Activated naive CD8-positive, alpha-beta T cell treated with anti-CD3 and anti-CD28 coated beads, Interleukin-2, amount 50 U/mL, for 24 hours (primary cell): ENCODE data around the gene CACNB4.
"Not testable (repeated sequence)": the region's sequence is repeated elsewhere in the genome, so short reads cannot be mapped to it uniquely, and the experiment has no call there.

Source experiments
- ATAC-seq: fragments of 150-1000 bp; cut with Tn5 transposase; one replicate; pipeline ENCODE4 v1.10.0; 2021
- DNase-seq: peaks from one replicate; pipeline ENCODE4 v3.0.0; 2021
- H3K27ac Mint-ChIP-seq: one replicate; pipeline ENCODE4 v1.8.0; 2021; ENCODE audit warnings: mild to moderate bottlenecking, mixed read lengths
- H3K27me3 Mint-ChIP-seq: one replicate; pipeline ENCODE4 v1.8.0; 2021; ENCODE audit warnings: mixed read lengths
- H3K36me3 Mint-ChIP-seq: one replicate; pipeline ENCODE4 v1.8.0; 2021; ENCODE audit warnings: low read depth, mixed read lengths
- H3K4me1 Mint-ChIP-seq: one replicate; pipeline ENCODE4 v1.8.0; 2021; ENCODE audit warnings: mixed read lengths
- H3K4me3 Mint-ChIP-seq: one replicate; pipeline ENCODE4 v1.8.0; 2021; ENCODE audit warnings: mild to moderate bottlenecking, moderate library complexity, mixed read lengths
- H3K9me3 Mint-ChIP-seq: one replicate; pipeline ENCODE4 v1.8.0; 2021; ENCODE audit warnings: mixed read lengths

Gene CACNB4

GRCh38 chr2:152097801-152098495 lies 896 bp downstream of the CACNB4 start:
- Mint-ChIP-seq H3K27ac (no peak overlapping the region), H3K4me3 (peak overlapping the region; percentile 74), H3K27me3 (peaks cover 44% of the 10 kb centered on the region), H3K4me1 (peaks cover 20% of the 10 kb centered on the region), H3K36me3 (no peaks in the 10 kb centered on the region), H3K9me3 (no peaks in the 10 kb centered on the region)
- DNase-seq (peak; percentile 13), ATAC-seq (peak; percentile 22)

GRCh38 chr2:152097290-152097800 lies 1.5 kb downstream of the CACNB4 start:
- Mint-ChIP-seq H3K9me3 (no peaks in the 10 kb centered on the region), H3K4me3 (peak overlapping the region; percentile 74), H3K27ac (no peak overlapping the region), H3K4me1 (peaks cover 20% of the 10 kb centered on the region), H3K27me3 (peaks cover 39% of the 10 kb centered on the region), H3K36me3 (no peaks in the 10 kb centered on the region)
- ATAC-seq = no peak
- peak; percentile 2 for DNase-seq

- peaks cover 28% of the 10 kb centered on the region for H3K27me3 Mint-ChIP-seq
- H3K36me3 Mint-ChIP-seq = no peaks in the 10 kb centered on the region
- H3K27ac Mint-ChIP-seq = no peak overlapping the region
- H3K9me3 Mint-ChIP-seq = no peaks in the 10 kb centered on the region
- DNase-seq (no peak), ATAC-seq (no peak)
- H3K4me3 Mint-ChIP-seq = no peak overlapping the region
- H3K4me1 Mint-ChIP-seq = peaks cover 18% of the 10 kb centered on the region
Observed at GRCh38 chr2:152095146-152095545, 3.7 kb downstream of the CACNB4 start.

GRCh38 chr2:152094014-152094413 lies 4.8 kb downstream of the CACNB4 start:
- Mint-ChIP-seq H3K4me3 (no peak overlapping the region), H3K36me3 (no peaks in the 10 kb centered on the region), H3K4me1 (peaks cover 9% of the 10 kb centered on the region), H3K9me3 (no peaks in the 10 kb centered on the region), H3K27me3 (peaks cover 17% of the 10 kb centered on the region), H3K27ac (no peak overlapping the region)
- no peak for DNase-seq
- no peak for ATAC-seq

- no peak for DNase-seq
- no peak for ATAC-seq
- Mint-ChIP-seq H3K9me3 (no peaks in the 10 kb centered on the region), H3K36me3 (no peaks in the 10 kb centered on the region), H3K4me1 (peaks cover 9% of the 10 kb centered on the region), H3K27ac (no peak overlapping the region), H3K4me3 (no peak overlapping the region), H3K27me3 (peaks cover 16% of the 10 kb centered on the region)
Observed at GRCh38 chr2:152093464-152093863, 5.4 kb downstream of the CACNB4 start.

GRCh38 chr2:152092095-152092494 lies 6.7 kb downstream of the CACNB4 start:
- no peaks in the 10 kb centered on the region for H3K9me3 Mint-ChIP-seq
- H3K4me1 Mint-ChIP-seq = peaks cover under 1% of the 10 kb centered on the region
- ATAC-seq (no peak), DNase-seq (no peak)
- H3K4me3 Mint-ChIP-seq = no peak overlapping the region
- H3K27ac Mint-ChIP-seq = no peak overlapping the region
- no peaks in the 10 kb centered on the region for H3K36me3 Mint-ChIP-seq
- H3K27me3 Mint-ChIP-seq = peaks cover 7% of the 10 kb centered on the region

- H3K4me3 Mint-ChIP-seq, H3K9me3 Mint-ChIP-seq, H3K36me3 Mint-ChIP-seq, H3K27me3 Mint-ChIP-seq, ATAC-seq, DNase-seq, H3K27ac Mint-ChIP-seq, H3K4me1 Mint-ChIP-seq: not testable (repeated sequence)
Observed at GRCh38 chr2:152090726-152091125, 8.1 kb downstream of the CACNB4 start.

GRCh38 chr2:152089238-152089637 lies 9.6 kb downstream of the CACNB4 start:
- no peaks in the 10 kb centered on the region for H3K9me3 Mint-ChIP-seq
- no peak for DNase-seq
- no peak for ATAC-seq
- H3K27ac Mint-ChIP-seq = no peak overlapping the region
- H3K4me1 Mint-ChIP-seq = no peaks in the 10 kb centered on the region
- H3K36me3 Mint-ChIP-seq = no peaks in the 10 kb centered on the region
- no peaks in the 10 kb centered on the region for H3K27me3 Mint-ChIP-seq
- H3K4me3 Mint-ChIP-seq = no peak overlapping the region

- DNase-seq (no peak), ATAC-seq (no peak)
- H3K36me3 Mint-ChIP-seq = no peaks in the 10 kb centered on the region
- no peaks in the 10 kb centered on the region for H3K4me1 Mint-ChIP-seq
- H3K4me3 Mint-ChIP-seq = no peak overlapping the region
- H3K27me3 Mint-ChIP-seq = no peaks in the 10 kb centered on the region
- H3K9me3 Mint-ChIP-seq = no peaks in the 10 kb centered on the region
- H3K27ac Mint-ChIP-seq = no peak overlapping the region
Observed at GRCh38 chr2:152088006-152088405, 10.8 kb downstream of the CACNB4 start.

GRCh38 chr2:152086231-152086630 lies 12.6 kb downstream of the CACNB4 start:
- H3K36me3 Mint-ChIP-seq = no peaks in the 10 kb centered on the region
- ATAC-seq = no peak
- no peak overlapping the region for H3K27ac Mint-ChIP-seq
- DNase-seq = no peak
- no peaks in the 10 kb centered on the region for H3K4me1 Mint-ChIP-seq
- H3K27me3 Mint-ChIP-seq = no peaks in the 10 kb centered on the region
- no peak overlapping the region for H3K4me3 Mint-ChIP-seq
- no peaks in the 10 kb centered on the region for H3K9me3 Mint-ChIP-seq

GRCh38 chr2:152084076-152084475 lies 14.8 kb downstream of the CACNB4 start:
- H3K4me3 Mint-ChIP-seq = no peak overlapping the region
- H3K27ac Mint-ChIP-seq = no peak overlapping the region
- H3K36me3 Mint-ChIP-seq = no peaks in the 10 kb centered on the region
- H3K4me1 Mint-ChIP-seq = no peaks in the 10 kb centered on the region
- no peaks in the 10 kb centered on the region for H3K27me3 Mint-ChIP-seq
- ATAC-seq = no peak
- H3K9me3 Mint-ChIP-seq = no peaks in the 10 kb centered on the region
- no peak for DNase-seq

- Mint-ChIP-seq H3K27me3 (no peaks in the 10 kb centered on the region), H3K4me3 (no peak overlapping the region), H3K4me1 (no peaks in the 10 kb centered on the region), H3K9me3 (no peaks in the 10 kb centered on the region), H3K36me3 (no peaks in the 10 kb centered on the region), H3K27ac (no peak overlapping the region)
- DNase-seq (no peak), ATAC-seq (peak; percentile 24)
Observed at GRCh38 chr2:152083202-152083875, 15.5 kb downstream of the CACNB4 start.

GRCh38 chr2:152078662-152079061 lies 20.2 kb downstream of the CACNB4 start:
- no peak overlapping the region for H3K27ac Mint-ChIP-seq
- no peaks in the 10 kb centered on the region for H3K27me3 Mint-ChIP-seq
- no peak overlapping the region for H3K4me3 Mint-ChIP-seq
- no peaks in the 10 kb centered on the region for H3K9me3 Mint-ChIP-seq
- no peaks in the 10 kb centered on the region for H3K36me3 Mint-ChIP-seq
- ATAC-seq (no peak), DNase-seq (no peak)
- H3K4me1 Mint-ChIP-seq = no peaks in the 10 kb centered on the region

GRCh38 chr2:152078023-152078422 lies 20.8 kb downstream of the CACNB4 start:
- no peaks in the 10 kb centered on the region for H3K9me3 Mint-ChIP-seq
- H3K36me3 Mint-ChIP-seq = no peaks in the 10 kb centered on the region
- H3K27me3 Mint-ChIP-seq = no peaks in the 10 kb centered on the region
- no peak overlapping the region for H3K4me3 Mint-ChIP-seq
- no peak for DNase-seq
- H3K27ac Mint-ChIP-seq = no peak overlapping the region
- no peak for ATAC-seq
- no peaks in the 10 kb centered on the region for H3K4me1 Mint-ChIP-seq

- Mint-ChIP-seq H3K9me3 (no peaks in the 10 kb centered on the region), H3K4me1 (no peaks in the 10 kb centered on the region), H3K36me3 (no peaks in the 10 kb centered on the region), H3K27ac (no peak overlapping the region), H3K27me3 (no peaks in the 10 kb centered on the region), H3K4me3 (no peak overlapping the region)
- DNase-seq (no peak), ATAC-seq (no peak)
Observed at GRCh38 chr2:152075461-152076050, 23.3 kb downstream of the CACNB4 start.
